SJSA1 (cell line): Measurements from ENCODE around the gene KIT. TPM values are rescaled to one million over a fixed set of nuclear protein-coding genes. Genes with fewer than 3 reads are reported as not detected.
A peak's percentile ranks its signal among the peaks of the same experiment; 100 is the strongest.

Experiments
- DNase-seq, 2 experiments: peaks; one replicate each; pipeline ENCODE4 v3.0.0-alpha.2; 2015 to 2020; ENCODE audit warnings: low spot score in 2 of 2, low read depth in 1 of 2
- H3K27ac ChIP-seq: fragments of 250-450 bp; sonication (Bioruptor Pico); 2 replicates; pipeline ENCODE4 v1.5.1; 2020; ENCODE audit warnings: mild to moderate bottlenecking, moderate library complexity
- H3K27me3 ChIP-seq: fragments of 250-450 bp; sonication (Bioruptor Pico); replicated peaks from 2 replicates; pipeline ENCODE4 v1.5.1; 2020; ENCODE audit warnings: mild to moderate bottlenecking, moderate library complexity
- H3K36me3 ChIP-seq: fragments of 250-450 bp; sonication (Bioruptor Pico); 2 replicates; pipeline ENCODE4 v1.5.1; 2020; ENCODE audit warnings: mild to moderate bottlenecking
- H3K4me1 ChIP-seq: fragments of 250-450 bp; sonication (Bioruptor Pico); replicated peaks from 2 replicates; pipeline ENCODE4 v1.6.1; 2021; ENCODE audit warnings: mild to moderate bottlenecking
- H3K4me3 ChIP-seq: fragments of 250-450 bp; sonication (Bioruptor Pico); 2 replicates; pipeline ENCODE4 v1.5.1; 2020; ENCODE audit warnings: mild to moderate bottlenecking
- H3K9me3 ChIP-seq: fragments of 250-450 bp; sonication (Bioruptor Pico); replicated peaks from 2 replicates; pipeline ENCODE4 v1.5.1; 2020; ENCODE audit warnings: mild to moderate bottlenecking
- total RNA-seq: library from RNA; depleted of rRNA; stranded (reverse); fragments of >200 nt; shearing (Covaris generic); gene quantifications from 2 replicates; pipeline ENCODE4 v1.2.3, GENCODE V29; 2014

KIT gene
- total RNA-seq, 1 experiment from 2014 or later: not detected

GRCh38 chr4:54647070-54647469, 10.7 kb upstream of the KIT start:
- H3K27ac ChIP-seq: no peak overlapping the region
- DNase-seq: no peak

GRCh38 chr4:54651050-54651449, 6.7 kb upstream of the KIT start:
- no peak for DNase-seq
- H3K27me3 ChIP-seq: peaks cover 5% of the 10 kb centered on the region
- no peak overlapping the region for H3K4me3 ChIP-seq

More at GRCh38 chr4:54647070-54647469, 10.7 kb upstream of the KIT start:
- Histone ChIP-seq H3K9me3 (no peaks in the 10 kb centered on the region), H3K4me3 (no peak overlapping the region), H3K4me1 (no peaks in the 10 kb centered on the region), H3K36me3 (no peaks in the 10 kb centered on the region), H3K27me3 (no peaks in the 10 kb centered on the region; the same call in 1 of the 2 replicates)

GRCh38 chr4:54654753-54655152, 3.0 kb upstream of the KIT start:
- no peak for DNase-seq
- peaks cover 42% of the 10 kb centered on the region for H3K27me3 ChIP-seq
- H3K9me3 ChIP-seq: no peaks in the 10 kb centered on the region

More at GRCh38 chr4:54651050-54651449, 6.7 kb upstream of the KIT start:
- H3K4me1 ChIP-seq: no peaks in the 10 kb centered on the region
- H3K27ac ChIP-seq: no peak overlapping the region
- no peaks in the 10 kb centered on the region for H3K9me3 ChIP-seq
- no peaks in the 10 kb centered on the region for H3K36me3 ChIP-seq

GRCh38 chr4:54657185-54657550, 589 bp upstream of the KIT start:
- H3K4me3 ChIP-seq: no peak overlapping the region
- DNase-seq: no peak
- peaks cover 58% of the 10 kb centered on the region for H3K27me3 ChIP-seq
- no peaks in the 10 kb centered on the region for H3K9me3 ChIP-seq
- H3K36me3 ChIP-seq: no peaks in the 10 kb centered on the region
- no peak overlapping the region for H3K27ac ChIP-seq
- H3K4me1 ChIP-seq: peaks cover 12% of the 10 kb centered on the region

More at GRCh38 chr4:54654753-54655152, 3.0 kb upstream of the KIT start:
- H3K36me3 ChIP-seq: no peaks in the 10 kb centered on the region
- H3K27ac ChIP-seq: no peak overlapping the region
- H3K4me3 ChIP-seq: no peak overlapping the region
- H3K4me1 ChIP-seq: peaks cover 12% of the 10 kb centered on the region

- H3K9me3 ChIP-seq: no peaks in the 10 kb centered on the region
- peaks cover 12% of the 10 kb centered on the region for H3K4me1 ChIP-seq
- peak in 1 of 2 experiments; percentile 19 for DNase-seq
- H3K27me3 ChIP-seq: peaks cover 58% of the 10 kb centered on the region
- H3K27ac ChIP-seq: no peak overlapping the region
- peak overlapping the region; percentile 19 for H3K4me3 ChIP-seq
- no peaks in the 10 kb centered on the region for H3K36me3 ChIP-seq
Measured at GRCh38 chr4:54658252-54659093, 716 bp downstream of the KIT start.

- H3K4me3 ChIP-seq: no peak overlapping the region
- DNase-seq: no peak
Measured at GRCh38 chr4:54659313-54659712, 1.6 kb downstream of the KIT start.

GRCh38 chr4:54659749-54660535, 2.2 kb downstream of the KIT start:
- H3K27ac ChIP-seq: no peak overlapping the region
- no peaks in the 10 kb centered on the region for H3K9me3 ChIP-seq
- no peaks in the 10 kb centered on the region for H3K36me3 ChIP-seq
- DNase-seq: no peak
- H3K4me1 ChIP-seq: peaks cover 12% of the 10 kb centered on the region
- H3K27me3 ChIP-seq: peaks cover 58% of the 10 kb centered on the region
- no peak overlapping the region for H3K4me3 ChIP-seq

More at GRCh38 chr4:54659313-54659712, 1.6 kb downstream of the KIT start:
- no peaks in the 10 kb centered on the region for H3K9me3 ChIP-seq
- no peaks in the 10 kb centered on the region for H3K36me3 ChIP-seq
- H3K27me3 ChIP-seq: peaks cover 58% of the 10 kb centered on the region
- no peak overlapping the region for H3K27ac ChIP-seq
- H3K4me1 ChIP-seq: peaks cover 12% of the 10 kb centered on the region

GRCh38 chr4:54660591-54660990, 2.8 kb downstream of the KIT start:
- Histone ChIP-seq H3K9me3 (no peaks in the 10 kb centered on the region), H3K4me1 (peaks cover 12% of the 10 kb centered on the region), H3K4me3 (no peak overlapping the region), H3K27ac (no peak overlapping the region), H3K27me3 (peaks cover 54% of the 10 kb centered on the region), H3K36me3 (no peaks in the 10 kb centered on the region)
- DNase-seq: no peak

- Histone ChIP-seq H3K27ac (no peak overlapping the region), H3K36me3 (no peaks in the 10 kb centered on the region), H3K4me3 (no peak overlapping the region), H3K27me3 (peaks cover 52% of the 10 kb centered on the region), H3K4me1 (peaks cover 12% of the 10 kb centered on the region), H3K9me3 (no peaks in the 10 kb centered on the region)
- no peak for DNase-seq
Measured at GRCh38 chr4:54661169-54661568, 3.4 kb downstream of the KIT start.

GRCh38 chr4:54661686-54662085, 3.9 kb downstream of the KIT start:
- Histone ChIP-seq H3K4me3 (no peak overlapping the region), H3K36me3 (no peaks in the 10 kb centered on the region), H3K9me3 (no peaks in the 10 kb centered on the region), H3K27ac (no peak overlapping the region), H3K4me1 (peaks cover 12% of the 10 kb centered on the region), H3K27me3 (peaks cover 47% of the 10 kb centered on the region)
- no peak for DNase-seq

- peaks cover 45% of the 10 kb centered on the region for H3K27me3 ChIP-seq
- peaks cover 12% of the 10 kb centered on the region for H3K4me1 ChIP-seq
- DNase-seq: no peak
- no peaks in the 10 kb centered on the region for H3K36me3 ChIP-seq
- H3K9me3 ChIP-seq: no peaks in the 10 kb centered on the region
- no peak overlapping the region for H3K4me3 ChIP-seq
- no peak overlapping the region for H3K27ac ChIP-seq
Measured at GRCh38 chr4:54662123-54662522, 4.4 kb downstream of the KIT start.

GRCh38 chr4:54662901-54663585, 5.3 kb downstream of the KIT start:
- Histone ChIP-seq H3K36me3 (no peaks in the 10 kb centered on the region), H3K4me1 (peaks cover 8% of the 10 kb centered on the region), H3K4me3 (no peak overlapping the region), H3K27ac (no peak overlapping the region), H3K27me3 (peaks cover 41% of the 10 kb centered on the region), H3K9me3 (no peaks in the 10 kb centered on the region)
- DNase-seq: no peak

- Histone ChIP-seq H3K4me1 (no peaks in the 10 kb centered on the region), H3K27ac (no peak overlapping the region), H3K9me3 (no peaks in the 10 kb centered on the region), H3K36me3 (no peaks in the 10 kb centered on the region), H3K27me3 (peaks cover 35% of the 10 kb centered on the region), H3K4me3 (no peak overlapping the region)
- no peak for DNase-seq
Measured at GRCh38 chr4:54664400-54664799, 6.6 kb downstream of the KIT start.
